H9 (cell line): Measurements from ENCODE around the gene TMEM184A. TPM values are rescaled to one million over a fixed set of nuclear protein-coding genes. Genes with fewer than 3 reads are reported as not detected.

Source experiments
- DNase-seq: peaks from one replicate; pipeline ENCODE4 v3.0.0-alpha.2; 2017
- H2AFZ ChIP-seq: one replicate; pipeline ENCODE4 v1.6.1; 2013; ENCODE audit warnings: mild to moderate bottlenecking, low read length, control low read depth, moderate library complexity
- H2AK5ac ChIP-seq: 2 replicates; pipeline ENCODE4 v1.6.1; 2013; ENCODE audit warnings: low read length, control low read depth, mixed read lengths; ENCODE audit not compliant: insufficient read length
- H2BK120ac ChIP-seq: one replicate; pipeline ENCODE4 v1.6.1; 2013; ENCODE audit warnings: low read depth, mild to moderate bottlenecking, low read length, control low read depth, inconsistent platforms; ENCODE audit not compliant: poor library complexity, severe bottlenecking
- H2BK12ac ChIP-seq: 2 replicates; pipeline ENCODE4 v1.6.1; 2013; ENCODE audit warnings: low read length, control low read depth, mixed read lengths, low read depth; ENCODE audit not compliant: insufficient read length
- H2BK15ac ChIP-seq: 2 replicates; pipeline ENCODE4 v1.6.1; 2013; ENCODE audit warnings: low read depth, low read length, control low read depth
- H2BK20ac ChIP-seq: one replicate; pipeline ENCODE4 v1.6.1; 2013; ENCODE audit warnings: low read depth, mild to moderate bottlenecking, low read length, control low read depth, inconsistent platforms; ENCODE audit not compliant: poor library complexity, severe bottlenecking
- H2BK5ac ChIP-seq: 2 replicates; pipeline ENCODE4 v1.6.1; 2013; ENCODE audit warnings: low read length, control low read depth, mixed read lengths; ENCODE audit not compliant: insufficient read length
- H3K14ac ChIP-seq: 2 replicates; pipeline ENCODE4 v1.6.1; 2013; ENCODE audit warnings: low read length, control low read depth; ENCODE audit not compliant: insufficient read depth
- H3K18ac ChIP-seq: 2 replicates; pipeline ENCODE4 v1.6.1; 2013; ENCODE audit warnings: low read depth, mild to moderate bottlenecking, mixed read lengths, low read length, control low read depth; ENCODE audit not compliant: insufficient read length
- H3K23ac ChIP-seq: 2 replicates; pipeline ENCODE4 v1.6.1; 2013; ENCODE audit warnings: low read length, control low read depth, mixed read lengths, low read depth; ENCODE audit not compliant: insufficient read length
- H3K23me2 ChIP-seq: 2 replicates; pipeline ENCODE4 v1.6.1; 2013; ENCODE audit warnings: low read depth, mild to moderate bottlenecking, mixed read lengths, low read length, control low read depth; ENCODE audit not compliant: insufficient read length, poor library complexity, severe bottlenecking
- H3K27ac ChIP-seq: 2 replicates; pipeline ENCODE4 v1.5.1; 2013; ENCODE audit warnings: low read length, control low read depth, mixed read lengths, low read depth; ENCODE audit not compliant: insufficient read length
- H3K27me3 ChIP-seq: 2 replicates; pipeline ENCODE4 v1.6.1; 2013; ENCODE audit warnings: low read length, control low read depth, inconsistent platforms; ENCODE audit not compliant: insufficient read depth
- H3K4ac ChIP-seq: 2 replicates; pipeline ENCODE4 v1.6.1; 2013; ENCODE audit warnings: low read depth, mild to moderate bottlenecking, control low read depth, inconsistent platforms, low read length, moderate library complexity
- H3K4me1 ChIP-seq: 2 replicates; pipeline ENCODE4 v1.6.1; 2013; ENCODE audit warnings: low read length, control low read depth, inconsistent platforms; ENCODE audit not compliant: insufficient read depth
- H3K4me2 ChIP-seq: 2 replicates; pipeline ENCODE4 v1.6.1; 2013; ENCODE audit warnings: low read length, control low read depth, mixed read lengths; ENCODE audit not compliant: insufficient read length, insufficient read depth
- H3K56ac ChIP-seq: 2 replicates; pipeline ENCODE4 v1.6.1; 2013; ENCODE audit warnings: low read depth, mild to moderate bottlenecking, mixed read lengths, low read length, control low read depth; ENCODE audit not compliant: insufficient read length
- H3K79me1 ChIP-seq: 2 replicates; pipeline ENCODE4 v1.6.1; 2013; ENCODE audit warnings: low read depth, mild to moderate bottlenecking, moderate library complexity, low read length, control low read depth, inconsistent platforms; ENCODE audit not compliant: insufficient read depth, poor library complexity, severe bottlenecking
- H3K79me2 ChIP-seq: 2 replicates; pipeline ENCODE4 v1.6.1; 2013; ENCODE audit warnings: low read length, control low read depth, inconsistent platforms; ENCODE audit not compliant: insufficient read depth
- H3K9ac ChIP-seq: 2 replicates; pipeline ENCODE4 v1.6.1; 2013; ENCODE audit warnings: low read length, control low read depth, mixed read lengths; ENCODE audit not compliant: insufficient read length; ENCODE audit errors: extremely low read depth
- H3K9me3 ChIP-seq: one replicate; pipeline ENCODE4 v1.6.1; 2013; ENCODE audit warnings: low read depth, low read length, inconsistent platforms; ENCODE audit not compliant: control insufficient read depth
- H3T11ph ChIP-seq: one replicate; pipeline ENCODE4 v1.6.1; 2013; ENCODE audit warnings: mild to moderate bottlenecking, low read length, control low read depth, inconsistent platforms
- H4K20me1 ChIP-seq: one replicate; pipeline ENCODE4 v1.6.1; 2013; ENCODE audit not compliant: control insufficient read depth, insufficient read length, insufficient read depth
- H4K5ac ChIP-seq: 2 replicates; pipeline ENCODE4 v1.6.1; 2013; ENCODE audit warnings: low read depth, mild to moderate bottlenecking, mixed read lengths, low read length, control low read depth; ENCODE audit not compliant: insufficient read length
- H4K8ac ChIP-seq: replicated peaks from 2 replicates; pipeline ENCODE4 v1.6.1; 2013; ENCODE audit warnings: low read length, control low read depth, mixed read lengths, low read depth; ENCODE audit not compliant: insufficient read length
- H4K91ac ChIP-seq: 2 replicates; pipeline ENCODE4 v1.6.1; 2013; ENCODE audit warnings: low read depth, mild to moderate bottlenecking, moderate library complexity, mixed read lengths, low read length, control low read depth; ENCODE audit not compliant: insufficient read length
- H3K27ac Mint-ChIP-seq, 3 experiments: 2 replicates in 2 of 3; 3 replicates in 1 of 3; pipeline ENCODE4 v1.8.0; 2020 to 2021; ENCODE audit warnings: mixed read lengths in 3 of 3, mild to moderate bottlenecking in 1 of 3, moderate library complexity in 1 of 3
- H3K27me3 Mint-ChIP-seq: 2 replicates; pipeline ENCODE4 v1.8.0; 2021; ENCODE audit warnings: low read depth, mild to moderate bottlenecking, moderate library complexity, mixed read lengths
- H3K36me3 Mint-ChIP-seq, 3 experiments: 2 replicates in 2 of 3; 3 replicates in 1 of 3; pipeline ENCODE4 v1.8.0; 2020 to 2021; ENCODE audit warnings: low read depth in 3 of 3, mixed read lengths in 3 of 3; ENCODE audit not compliant: insufficient read depth in 1 of 3
- H3K4me1 Mint-ChIP-seq, 2 experiments: 2 replicates each; pipeline ENCODE4 v1.8.0; 2020; ENCODE audit warnings: mixed read lengths in 2 of 2
- H3K4me3 Mint-ChIP-seq, 2 experiments: 2 replicates in 1 of 2; 3 replicates in 1 of 2; pipeline ENCODE4 v1.8.0; 2020 to 2021; ENCODE audit warnings: mild to moderate bottlenecking in 2 of 2, mixed read lengths in 2 of 2, moderate library complexity in 1 of 2
- H3K9me3 Mint-ChIP-seq, 2 experiments: 2 replicates in 1 of 2; 3 replicates in 1 of 2; pipeline ENCODE4 v1.8.0; 2020; ENCODE audit warnings: mild to moderate bottlenecking in 2 of 2, mixed read lengths in 2 of 2, moderate library complexity in 1 of 2
- CTCF ChIP-seq: fragments of 200-600 bp; sonication (generic); conservative IDR thresholded peaks from 3 replicates; pipeline ENCODE4 v1.8.0; 2021; ENCODE audit warnings: antibody characterized with exemption, mild to moderate bottlenecking
- WGBS: extraction: QIAGEN DNeasy Blood & Tissue Kit; methylation state at CpG from one replicate; pipeline ENCODE4 v1.1.7; 2013; ENCODE audit warnings: missing lambda C conversion rate, low lambda C conversion rate, mixed read lengths; ENCODE audit not compliant: insufficient read length; ENCODE audit errors: extremely low coverage; 5-methylcytosine and 5-hydroxymethylcytosine counted together
- total RNA-seq: library from RNA; stranded (reverse); gene quantifications from 2 replicates; pipeline ENCODE4 v1.2.1, GENCODE V29; 2021

The TMEM184A gene
- total RNA-seq, 1 experiment from 2014 or later = 1.3 TPM

- Histone ChIP-seq H3K27me3 (no peaks in the 10 kb centered on the region), H3K79me1 (no peaks in the 10 kb centered on the region), H3K9ac (no peak overlapping the region), H4K91ac (no peak overlapping the region), H3K56ac (no peak overlapping the region), H2AK5ac (no peak overlapping the region), H4K8ac (no peak overlapping the region), H3K79me2 (no peaks in the 10 kb centered on the region), H3K4me1 (no peaks in the 10 kb centered on the region), H3K23ac (no peak overlapping the region), H3K18ac (no peak overlapping the region), H2BK5ac (no peak overlapping the region), H4K20me1 (no peaks in the 10 kb centered on the region), H3K23me2 (no peaks in the 10 kb centered on the region), H4K5ac (no peak overlapping the region), H3K9me3 (no peaks in the 10 kb centered on the region), H2AFZ (no peak overlapping the region), H3K4me2 (no peak overlapping the region), H3K14ac (no peak overlapping the region), H2BK12ac (no peak overlapping the region), H2BK20ac (no peak overlapping the region), H3K4ac (no peak overlapping the region), H2BK15ac (no peak overlapping the region), H2BK120ac (no peak overlapping the region), H3K27ac (no peak overlapping the region), H3T11ph (no peak overlapping the region)
- H3K36me3 Mint-ChIP-seq = no peaks in the 10 kb centered on the region
- H3K27ac Mint-ChIP-seq = no peak overlapping the region
- WGBS = no CpG with 5 or more reads among the region's 14 CpGs
- TF ChIP-seq CTCF = no peak
- no peaks in the 10 kb centered on the region for H3K9me3 Mint-ChIP-seq
- H3K4me3 Mint-ChIP-seq = no peak overlapping the region
- peaks cover 6 to 14% of the 10 kb centered on the region in 2 experiments for H3K4me1 Mint-ChIP-seq
- DNase-seq = no peak
- H3K27me3 Mint-ChIP-seq = no peaks in the 10 kb centered on the region; the same call in 1 of the 2 replicates
Observed at GRCh38 chr7:1509226-1509625, 46.8 kb downstream of the TMEM184A start.
